GM12872 (cell line): ENCODE data around the gene LRP1B.

ENCODE experiments used
- TF ChIP-seq, protein P1 (sequence below): IDR thresholded peaks from 3 replicates; pipeline ENCODE4 v1.5.1; 2011; ENCODE audit warnings: low read depth, mild to moderate bottlenecking, low read length, moderate library complexity; ENCODE audit not compliant: insufficient read depth

LRP1B gene

DNA sequence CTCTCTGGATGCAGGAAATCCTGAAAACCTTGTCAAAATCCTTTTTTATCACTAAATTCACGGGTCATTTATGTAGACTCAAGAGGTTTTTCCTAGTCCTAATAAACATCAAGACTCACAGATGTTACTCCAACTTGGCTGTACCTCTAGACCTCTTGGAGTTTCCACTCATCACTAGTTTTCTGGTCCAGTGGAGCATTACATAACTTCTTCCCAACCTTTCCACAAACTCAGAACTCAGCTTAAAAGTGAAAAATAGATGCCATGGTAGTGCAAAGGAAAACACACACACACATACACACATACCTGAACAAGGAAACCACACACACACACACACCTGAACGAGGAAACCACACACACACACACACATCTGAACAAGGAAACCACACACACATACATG lies 807.2 kb downstream of the LRP1B start:
- TF ChIP-seq, protein P1, sequence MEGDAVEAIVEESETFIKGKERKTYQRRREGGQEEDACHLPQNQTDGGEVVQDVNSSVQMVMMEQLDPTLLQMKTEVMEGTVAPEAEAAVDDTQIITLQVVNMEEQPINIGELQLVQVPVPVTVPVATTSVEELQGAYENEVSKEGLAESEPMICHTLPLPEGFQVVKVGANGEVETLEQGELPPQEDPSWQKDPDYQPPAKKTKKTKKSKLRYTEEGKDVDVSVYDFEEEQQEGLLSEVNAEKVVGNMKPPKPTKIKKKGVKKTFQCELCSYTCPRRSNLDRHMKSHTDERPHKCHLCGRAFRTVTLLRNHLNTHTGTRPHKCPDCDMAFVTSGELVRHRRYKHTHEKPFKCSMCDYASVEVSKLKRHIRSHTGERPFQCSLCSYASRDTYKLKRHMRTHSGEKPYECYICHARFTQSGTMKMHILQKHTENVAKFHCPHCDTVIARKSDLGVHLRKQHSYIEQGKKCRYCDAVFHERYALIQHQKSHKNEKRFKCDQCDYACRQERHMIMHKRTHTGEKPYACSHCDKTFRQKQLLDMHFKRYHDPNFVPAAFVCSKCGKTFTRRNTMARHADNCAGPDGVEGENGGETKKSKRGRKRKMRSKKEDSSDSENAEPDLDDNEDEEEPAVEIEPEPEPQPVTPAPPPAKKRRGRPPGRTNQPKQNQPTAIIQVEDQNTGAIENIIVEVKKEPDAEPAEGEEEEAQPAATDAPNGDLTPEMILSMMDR: no peak

DNA sequence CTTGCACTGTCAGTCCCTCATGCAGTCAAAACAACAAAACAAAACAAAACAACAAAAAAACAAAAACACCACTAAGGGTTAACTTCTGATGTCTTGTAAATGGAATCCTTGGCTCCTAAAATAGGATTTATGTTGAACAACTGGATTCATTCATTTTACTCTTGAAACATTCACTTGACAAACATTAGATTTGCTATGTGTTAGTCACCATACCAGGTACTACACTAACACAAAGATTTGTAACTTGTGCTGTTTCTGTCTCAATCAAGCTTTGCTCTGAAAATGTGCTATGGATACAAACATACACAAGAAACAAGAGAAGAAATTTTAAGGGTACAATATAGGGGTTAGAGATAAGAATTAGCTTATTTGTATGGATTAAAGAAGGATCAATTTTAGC lies 812.8 kb downstream of the LRP1B start:
- TF ChIP-seq, protein P1: no peak

DNA sequence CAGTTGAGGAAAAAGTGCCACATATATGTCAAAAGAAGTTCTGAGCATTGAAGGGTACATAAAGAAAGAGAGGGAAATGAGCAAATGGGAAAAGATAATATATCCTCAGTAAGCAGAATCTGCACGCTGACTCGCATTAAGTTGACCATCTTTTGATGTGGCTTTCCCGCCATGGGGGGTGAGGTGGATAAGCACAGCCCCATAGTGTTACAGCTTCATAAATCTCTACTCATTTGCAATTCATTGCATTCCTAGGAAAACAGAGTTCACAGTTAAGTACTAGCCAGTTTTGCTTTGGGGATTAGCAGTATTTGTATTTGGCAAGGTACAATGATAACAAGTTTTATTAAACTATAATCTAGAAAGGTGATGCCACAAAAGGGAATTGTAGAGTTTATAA lies 814.2 kb downstream of the LRP1B start:
- TF ChIP-seq, protein P1: no peak

DNA sequence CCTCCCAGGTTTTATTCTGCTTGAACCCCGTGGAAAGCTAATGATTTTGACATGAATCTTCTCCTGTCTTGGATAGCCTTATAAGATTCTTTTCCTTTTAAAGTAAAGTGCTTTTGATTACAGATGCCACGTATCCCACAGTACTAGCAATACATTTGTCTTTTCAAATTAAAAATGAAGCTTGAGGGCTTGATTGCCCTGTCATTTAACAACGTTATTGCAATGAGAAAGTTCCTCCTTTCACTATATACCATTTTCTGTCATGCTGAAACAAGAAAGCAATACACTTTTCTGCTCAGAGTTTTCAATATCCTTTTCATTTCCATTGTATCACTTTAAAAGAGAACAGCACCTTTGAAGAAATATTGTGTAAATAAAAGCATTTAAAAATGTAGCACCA lies 814.7 kb downstream of the LRP1B start:
- TF ChIP-seq, protein P1: no peak

DNA sequence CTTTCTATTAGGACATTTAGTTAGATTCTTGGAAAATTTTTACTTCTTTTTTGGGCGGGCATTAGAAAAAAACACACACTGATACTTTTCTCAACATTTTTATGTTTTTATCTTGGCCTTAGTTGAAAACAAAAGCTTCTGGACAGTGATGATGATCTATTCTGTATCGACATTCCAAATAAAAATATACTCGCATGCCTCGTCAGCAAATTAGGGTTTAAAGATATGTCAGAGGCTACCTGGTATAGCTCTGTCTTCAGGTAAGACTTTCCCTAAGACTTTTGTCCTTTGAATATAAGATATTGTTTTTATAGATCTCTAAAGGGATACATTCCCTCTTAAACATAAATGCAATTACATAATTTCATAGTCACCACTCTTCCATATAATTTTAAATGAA lies 816.8 kb downstream of the LRP1B start:
- TF ChIP-seq, protein P1: no peak

DNA sequence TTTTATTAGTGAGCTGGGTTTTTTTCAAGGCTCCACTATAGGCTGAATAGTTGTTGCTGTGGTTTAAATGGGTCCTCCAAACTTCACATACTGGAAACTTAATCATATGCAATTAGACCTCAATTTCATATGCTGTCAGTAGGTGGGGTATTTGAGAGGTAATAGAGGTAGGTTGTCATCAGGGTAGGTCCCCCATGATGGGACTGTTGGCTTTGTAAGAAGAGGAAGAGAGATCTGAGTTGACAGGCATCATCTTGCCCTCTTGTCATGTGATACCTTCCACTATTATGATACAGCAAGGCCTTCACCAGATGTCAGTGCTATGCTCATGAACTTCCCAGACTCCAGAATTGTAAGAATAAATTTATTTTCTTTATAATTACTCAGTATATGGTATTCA lies 819.4 kb downstream of the LRP1B start:
- TF ChIP-seq, protein P1: no peak

DNA sequence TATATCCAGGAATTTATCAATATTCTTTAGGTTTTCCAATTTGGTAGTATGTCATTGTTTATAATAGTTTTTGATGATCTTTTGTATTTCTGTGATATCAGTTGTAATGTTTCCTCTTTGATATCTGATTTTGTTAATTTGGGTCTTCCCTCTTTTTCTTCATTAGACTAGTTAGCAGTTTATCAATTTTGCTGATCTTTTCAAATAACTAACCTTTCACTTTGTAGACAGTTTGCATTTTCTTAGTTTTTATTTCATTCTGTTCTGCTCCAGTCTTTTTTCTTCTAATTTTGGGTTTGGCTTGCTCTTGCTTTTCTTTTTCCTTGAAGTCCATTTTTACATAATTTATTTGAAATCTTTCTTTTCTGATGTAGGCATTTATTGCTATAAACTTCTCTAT lies 824.4 kb downstream of the LRP1B start:
- TF ChIP-seq, protein P1: no peak

DNA sequence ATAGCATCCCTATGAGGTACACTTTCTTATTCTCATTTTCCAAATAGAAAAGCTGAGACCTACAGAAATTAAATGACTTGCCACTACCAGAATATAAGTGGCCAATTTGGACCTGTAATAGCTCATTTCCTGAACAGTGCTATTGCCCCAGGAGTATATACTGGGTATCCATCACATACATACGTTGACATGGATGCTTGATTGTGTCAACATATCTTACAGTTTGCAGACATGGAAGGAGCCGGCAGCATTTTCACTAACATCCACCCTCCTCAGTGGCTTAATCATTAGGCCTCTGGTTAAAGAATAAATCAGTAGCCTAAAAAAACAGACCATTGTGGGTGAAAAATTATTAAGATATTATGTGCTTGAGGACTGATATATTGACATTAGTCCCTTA lies 829.3 kb downstream of the LRP1B start:
- TF ChIP-seq, protein P1: no peak
